Fibroblast of skin of left biceps (primary cell): Measurements from ENCODE around the gene RNF214.
"Not testable (repeated sequence)": the region's sequence is repeated elsewhere in the genome, so short reads cannot be mapped to it uniquely, and the experiment has no call there.

Experiments used
- DNase-seq, 2 experiments: peaks; one replicate each; pipeline ENCODE4 v3.0.0-alpha.2; 2013; ENCODE audit warnings: low read depth in 2 of 2

The RNF214 gene

GRCh38 chr11:117315285-117316196 is 83.1 kb downstream of the RNF214 start:
- no peak for DNase-seq

GRCh38 chr11:117316197-117316961 is 83.9 kb downstream of the RNF214 start, which contains the start of gene BACE1:
BACE1 (minus strand) TSS chr11:117316256; CDS start chr11:117315795, 461 bp downstream.
- peak; percentile 52 to 59 for DNase-seq

GRCh38 chr11:117318738-117319137 is 86.3 kb downstream of the RNF214 start:
- no peak for DNase-seq

DNA sequence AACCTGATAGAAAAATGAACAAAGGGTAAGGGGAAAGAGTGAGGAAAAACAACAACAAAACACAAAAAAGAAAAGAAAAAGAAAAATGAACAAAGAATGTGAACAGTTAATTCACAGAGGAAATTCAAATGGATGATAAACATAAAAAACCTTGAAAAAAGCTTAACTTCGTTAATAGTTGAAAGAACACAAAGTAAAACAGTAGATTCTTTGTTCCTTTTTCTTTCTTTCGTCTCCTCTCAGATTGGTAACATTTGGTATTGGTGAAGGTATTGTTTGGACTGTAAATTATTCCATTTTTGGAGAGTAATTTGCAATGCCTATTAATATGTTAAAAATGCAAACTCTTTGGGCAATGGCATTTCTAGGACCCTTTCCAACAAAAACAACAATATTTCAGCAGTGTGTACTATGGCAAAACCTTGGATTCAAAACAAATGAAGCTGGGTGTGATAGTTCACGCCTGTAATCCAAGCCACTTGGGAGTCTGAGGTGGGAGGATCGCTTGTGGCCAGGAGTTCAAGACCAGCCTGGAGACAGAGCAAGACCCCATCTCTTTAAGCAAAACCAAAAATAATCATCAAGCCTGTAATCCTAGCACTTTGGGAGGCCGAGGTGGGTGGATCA is 86.9 kb downstream of the RNF214 start:
- DNase-seq = peak; percentile 53 to 55

- DNase-seq = not testable (repeated sequence)
Observed at GRCh38 chr11:117327255-117327566, 94.7 kb downstream of the RNF214 start.

GRCh38 chr11:117327567-117328374 is 95.3 kb downstream of the RNF214 start, which contains the start of gene CEP164:
CEP164 (plus strand) TSS chr11:117327854; CDS start chr11:117338587, 10,733 bp downstream.
- peak; percentile 89 for DNase-seq

- DNase-seq = peak in 1 of 2 experiments; percentile 5
Observed at GRCh38 chr11:117328375-117329010, 96.0 kb downstream of the RNF214 start.

DNA sequence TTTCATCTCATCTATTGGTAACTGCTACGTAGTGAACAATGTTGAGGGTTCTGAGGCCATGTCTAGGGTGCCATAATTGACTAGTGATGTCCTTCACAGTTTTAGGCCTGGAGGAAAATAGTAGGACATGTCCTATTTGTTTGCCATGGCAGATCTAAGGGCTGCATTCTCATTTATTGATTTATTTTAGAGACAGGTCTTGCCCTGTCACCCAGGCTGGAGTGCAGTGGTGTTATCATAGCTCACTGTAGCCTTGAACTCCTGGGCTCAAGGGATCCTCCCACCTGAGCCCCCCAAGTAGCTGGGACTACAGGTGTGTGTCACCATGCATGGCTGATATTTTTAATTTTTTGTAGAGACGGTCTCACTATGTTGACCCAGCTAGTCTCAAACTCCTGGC is 100.4 kb downstream of the RNF214 start:
- DNase-seq = no peak

DNA sequence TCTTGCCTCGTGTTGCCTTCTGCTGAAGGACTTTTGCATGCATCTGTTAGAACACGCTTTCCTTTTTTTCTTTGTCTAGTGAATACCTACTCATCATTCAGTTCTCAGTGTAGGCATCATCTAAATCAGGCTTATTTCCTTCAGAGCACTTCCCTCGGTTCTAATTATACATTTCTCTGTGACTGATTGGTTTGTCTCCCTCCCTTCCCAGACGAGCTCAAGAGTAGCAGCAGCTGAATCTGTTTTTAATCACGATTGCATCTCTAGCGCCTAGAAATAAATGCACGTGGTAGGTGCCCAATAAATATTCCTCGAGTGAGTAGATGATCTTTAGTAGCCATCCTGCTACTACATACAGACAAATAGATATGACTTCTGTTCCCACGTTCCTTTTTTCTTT is 101.4 kb downstream of the RNF214 start:
- DNase-seq = peak; percentile 10 to 20

DNA sequence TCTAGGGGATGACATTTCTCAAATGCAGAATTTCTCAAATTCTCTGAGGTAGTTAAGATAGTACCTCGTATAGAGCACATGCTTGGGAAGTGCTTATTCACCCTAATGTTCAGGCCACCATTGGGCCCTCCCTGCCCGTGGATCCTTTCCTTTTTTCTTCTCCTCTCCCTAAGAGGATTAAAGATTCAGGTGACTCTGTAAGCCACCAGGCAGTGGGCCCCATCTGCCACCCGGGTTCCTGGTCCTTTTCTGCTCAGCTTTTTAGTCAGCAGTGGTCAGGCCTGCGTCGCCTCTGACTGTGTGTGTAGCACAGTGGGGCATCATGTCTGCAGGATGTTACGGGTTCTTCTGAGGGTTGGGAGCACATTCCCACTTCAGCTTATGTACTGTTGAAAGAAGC is 102.4 kb downstream of the RNF214 start:
- DNase-seq = no peak

DNA sequence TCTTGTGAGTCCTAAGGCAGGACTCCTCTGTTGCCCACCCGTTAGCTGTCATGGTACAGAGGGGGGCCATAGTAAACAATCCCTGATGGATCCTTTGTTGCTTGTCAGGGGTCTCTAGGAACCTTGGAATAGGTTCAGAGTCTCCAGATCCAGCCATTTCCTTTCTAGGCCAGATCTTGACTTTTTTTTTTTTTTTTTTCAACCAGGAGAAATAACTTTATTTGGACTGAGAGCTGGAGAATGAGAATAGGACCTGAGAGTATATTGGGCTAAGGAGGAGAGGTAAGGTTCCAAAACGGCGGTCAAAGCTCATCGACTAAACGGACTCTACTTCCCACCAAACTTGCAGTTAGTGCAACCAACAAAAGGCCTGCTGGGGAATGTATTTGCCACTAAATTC is 102.9 kb downstream of the RNF214 start:
- DNase-seq = no peak
